Left hindlimb (tissue), 1 donor: ENCODE data around the gene TRAF3.

Source experiments
- DNase-seq: peaks from one replicate; pipeline ENCODE4 v3.0.0-alpha.2; 2018

Gene TRAF3

GRCh38 chr14:102943454-102943853 lies 166.2 kb downstream of the TRAF3 start:
- DNase-seq, result no peak

DNA sequence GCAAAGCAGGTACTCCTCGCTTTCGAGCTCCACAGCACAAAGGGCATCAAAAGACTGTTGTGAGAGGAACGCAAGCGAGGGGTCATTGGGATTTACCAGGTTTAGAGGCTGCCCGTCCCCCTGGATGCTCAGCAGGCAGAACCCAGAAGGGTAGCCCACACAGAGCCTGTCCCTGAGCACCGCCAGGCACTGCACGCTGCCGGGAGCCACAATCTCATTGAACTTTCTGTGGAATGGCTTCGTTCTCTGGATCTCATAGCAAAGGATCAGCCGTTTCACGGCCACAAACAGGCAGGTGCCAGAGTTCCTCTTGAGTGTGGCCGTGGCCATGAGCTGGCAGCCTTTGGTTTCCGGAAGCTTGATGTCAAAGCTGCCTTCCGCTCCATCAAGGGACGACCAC lies 166.7 kb downstream of the TRAF3 start:
- DNase-seq, result no peak

- DNase-seq, result no peak
Observed at GRCh38 chr14:102944448-102945330, 167.4 kb downstream of the TRAF3 start.

- DNase-seq, result no peak
Observed at GRCh38 chr14:102945346-102946130, 168.3 kb downstream of the TRAF3 start.

GRCh38 chr14:102947321-102948103 lies 170.3 kb downstream of the TRAF3 start:
- no peak for DNase-seq

DNA sequence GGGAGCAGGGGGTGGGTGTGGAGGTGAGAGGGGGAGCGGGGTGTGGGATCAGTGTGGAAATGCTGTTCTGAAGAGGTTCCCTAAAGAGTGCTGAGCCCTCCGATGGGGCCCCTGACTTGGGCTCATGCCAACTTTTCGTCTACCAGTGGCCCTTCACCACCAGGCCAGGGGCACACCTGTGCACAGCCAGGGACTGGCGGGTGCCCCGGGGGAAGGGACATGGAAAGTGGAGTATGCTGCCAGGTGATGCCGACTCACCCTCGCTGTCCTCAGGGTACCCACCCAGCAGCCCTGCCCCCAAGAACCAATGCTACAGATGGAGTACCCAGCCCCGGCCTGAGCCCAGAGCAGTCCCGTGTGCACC lies 171.4 kb downstream of the TRAF3 start:
- DNase-seq, result no peak

DNA sequence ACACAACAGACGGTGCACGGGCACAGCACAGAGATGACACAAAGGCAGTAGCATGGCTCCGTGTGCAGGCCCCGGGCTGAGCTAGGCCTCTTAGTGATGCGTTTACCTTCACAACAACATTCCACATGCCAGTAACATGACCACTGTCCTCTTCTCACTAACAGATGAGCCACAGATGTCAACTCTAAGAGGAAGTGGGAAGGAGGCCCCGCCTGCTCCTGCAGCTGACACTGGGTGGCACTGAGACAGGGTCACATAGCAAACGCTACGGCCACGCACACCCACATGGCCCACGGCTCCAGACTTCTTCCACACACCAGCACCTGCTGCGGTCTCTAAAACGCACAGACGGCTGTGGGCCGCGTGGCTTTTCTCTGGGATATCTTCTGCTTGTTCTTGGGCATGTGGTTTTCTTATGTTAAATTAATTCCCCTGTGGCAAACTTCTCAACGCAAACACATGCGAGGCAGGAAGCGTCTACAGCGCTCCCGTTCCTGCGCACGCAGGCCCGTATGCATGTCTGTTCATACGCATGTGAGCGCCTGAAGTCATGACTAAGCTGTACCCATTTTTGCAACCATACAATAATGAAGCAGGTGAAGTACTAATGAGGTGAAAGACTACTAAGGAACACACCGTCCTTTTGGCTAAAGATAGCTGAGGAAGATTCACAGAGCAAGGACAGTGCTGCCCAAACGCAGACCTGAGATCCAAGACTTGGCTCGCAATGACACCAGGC lies 172.0 kb downstream of the TRAF3 start:
- no peak for DNase-seq

- no peak for DNase-seq
Observed at GRCh38 chr14:102949801-102950451, 172.7 kb downstream of the TRAF3 start.

DNA sequence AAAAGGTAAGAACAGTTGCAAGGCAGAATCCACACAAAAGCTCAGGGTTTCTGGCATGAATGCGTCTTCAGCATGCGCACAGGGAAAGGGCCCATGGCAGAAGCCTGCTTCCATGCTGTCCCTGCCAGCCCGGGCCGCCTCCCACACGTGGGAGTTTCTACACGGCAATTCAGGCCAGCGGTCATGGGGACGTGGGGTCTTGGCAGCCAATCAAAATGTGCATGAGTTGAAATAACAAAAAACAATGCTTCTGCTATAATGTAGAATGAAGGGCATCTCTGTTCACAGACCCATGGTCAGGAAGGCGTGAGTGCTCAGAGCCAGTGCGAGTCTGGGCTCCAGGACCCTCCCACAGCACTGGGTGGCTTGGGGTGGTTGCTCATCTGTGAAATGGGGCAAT lies 173.8 kb downstream of the TRAF3 start:
- DNase-seq, result no peak

DNA sequence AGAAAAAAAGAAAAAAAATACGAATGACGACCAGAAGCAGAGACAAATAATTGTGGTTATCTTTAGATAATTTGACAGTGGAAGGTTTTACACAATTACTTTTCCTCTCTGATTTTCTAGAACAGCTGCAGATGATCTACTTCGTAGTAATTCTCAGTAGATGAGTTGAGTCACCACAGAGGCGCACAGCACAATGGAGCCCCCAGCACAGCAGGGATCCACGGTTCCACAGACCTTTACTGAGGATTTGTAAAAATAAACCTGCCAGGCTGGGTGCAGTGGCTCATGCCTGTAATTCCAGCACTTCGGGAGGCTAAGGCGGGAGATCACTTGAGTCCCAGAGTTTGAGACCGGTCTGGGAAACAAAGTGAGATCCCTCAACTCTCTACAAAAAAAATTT lies 174.6 kb downstream of the TRAF3 start:
- DNase-seq, result no peak

DNA sequence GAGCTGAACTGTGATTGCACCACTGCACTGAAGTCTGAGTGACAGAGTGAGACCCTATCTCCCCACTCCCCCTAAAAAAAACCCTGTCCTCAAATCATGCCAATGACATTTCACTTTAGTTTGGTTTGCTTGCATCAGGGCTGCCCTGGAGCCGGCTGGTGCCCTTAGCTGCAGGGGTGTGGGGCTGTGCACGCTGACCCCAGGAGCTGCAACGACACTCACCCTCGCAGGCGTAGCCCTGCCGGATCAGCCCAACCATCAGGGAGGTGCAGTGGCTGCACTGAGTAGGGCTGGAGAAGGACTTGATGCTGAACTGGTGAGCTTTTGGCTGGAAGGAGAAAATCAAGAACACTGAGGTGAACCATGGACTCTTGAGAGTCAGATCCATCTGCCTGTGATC lies 175.0 kb downstream of the TRAF3 start:
- no peak for DNase-seq

DNA sequence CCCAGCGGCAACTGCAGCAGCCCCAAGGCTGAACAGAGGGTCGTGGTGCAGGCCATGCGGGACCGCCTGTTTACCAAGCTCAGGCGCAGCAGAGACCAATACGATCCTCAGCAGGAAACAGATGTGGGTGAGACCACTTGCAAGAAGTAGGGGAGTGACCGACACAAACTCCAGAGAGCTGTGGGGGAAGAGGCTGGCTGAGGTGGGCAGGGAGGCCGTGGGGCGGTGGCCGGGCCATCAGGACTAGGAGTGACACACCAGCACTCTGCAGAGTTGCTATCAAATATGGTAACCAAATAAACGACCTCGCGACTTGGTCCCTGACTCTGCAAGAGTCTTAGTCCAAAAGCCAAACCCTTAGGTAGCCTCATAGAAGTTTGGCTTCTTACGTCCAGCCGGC lies 175.9 kb downstream of the TRAF3 start:
- DNase-seq, result no peak

DNA sequence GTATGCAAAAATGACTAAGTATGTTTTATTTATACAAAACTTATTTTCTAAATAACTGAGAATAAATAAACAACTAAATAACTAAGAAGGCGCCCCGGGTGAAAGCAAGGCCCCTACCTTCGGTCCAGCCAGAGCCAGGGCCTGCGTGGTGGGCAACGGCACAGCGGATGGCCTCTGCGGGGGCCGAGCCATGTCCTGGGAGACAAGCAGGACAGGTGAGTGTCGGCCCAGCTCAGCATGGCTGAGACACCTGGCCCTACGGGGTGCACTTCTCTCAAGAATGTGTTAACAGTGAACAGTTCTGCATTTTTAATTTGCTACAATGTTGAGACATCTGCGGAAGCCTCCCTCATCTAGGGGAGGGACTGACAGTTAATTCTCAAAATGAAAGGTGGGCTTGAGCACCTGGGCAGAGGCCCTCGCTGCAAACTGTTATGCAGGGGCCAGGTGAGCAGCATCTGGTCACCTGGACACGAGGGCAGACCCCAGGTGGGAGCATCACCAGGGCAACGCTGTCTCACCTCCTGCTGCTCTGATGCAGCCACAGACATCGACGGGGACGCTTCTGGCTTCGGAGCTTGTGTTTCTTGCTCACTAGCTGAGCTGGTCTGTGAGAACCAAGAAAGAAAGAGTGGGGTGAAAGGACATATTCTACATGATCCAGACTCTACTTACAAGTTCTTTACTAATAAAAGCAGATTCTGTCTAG lies 177.0 kb downstream of the TRAF3 start:
- no peak for DNase-seq

- DNase-seq, result no peak
Observed at GRCh38 chr14:102955636-102956408, 178.6 kb downstream of the TRAF3 start.

GRCh38 chr14:102957222-102957621 lies 180.0 kb downstream of the TRAF3 start:
- no peak for DNase-seq

- no peak for DNase-seq
Observed at GRCh38 chr14:102958461-102958860, 181.2 kb downstream of the TRAF3 start.
